Lung (tissue), 12 donors: Measurements from ENCODE around the gene DOCK2. TPM values are rescaled to one million over a fixed set of nuclear protein-coding genes. Genes with fewer than 3 reads are reported as not detected.

Experiments
- ATAC-seq: fragments of 200-7000 bp; cut with Tn5 transposase; one replicate; pipeline ENCODE4 v1.9.1; 2020; ENCODE audit warnings: moderate number of reproducible peaks; ENCODE audit not compliant: insufficient read depth, low FRiP score
- DNase-seq, 3 donors: peaks; one replicate each; pipeline ENCODE4 v3.0.0-alpha.2; 2013 to 2017
- H3K27ac ChIP-seq, 2 donors: one replicate each; pipeline ENCODE4 v1.5.1; 2013; ENCODE audit warnings: mild to moderate bottlenecking in 2 of 2, moderate library complexity in 2 of 2, control low read depth in 1 of 2, inconsistent platforms in 1 of 2, low read depth in 1 of 2, low read length in 1 of 2
- H3K27me3 ChIP-seq, 3 donors: one replicate each; pipeline ENCODE4 v1.5.1; 2013; ENCODE audit warnings: low read length in 2 of 3; ENCODE audit not compliant: control insufficient read depth in 3 of 3, insufficient read depth in 3 of 3
- H3K36me3 ChIP-seq, 4 donors: one replicate each; pipeline ENCODE4 v1.5.1; 2013; ENCODE audit warnings: low read length in 4 of 4, mild to moderate bottlenecking in 1 of 4, moderate library complexity in 1 of 4; ENCODE audit not compliant: control insufficient read depth in 4 of 4, insufficient read depth in 4 of 4
- H3K4me1 ChIP-seq, 5 donors: one replicate each; pipeline ENCODE4 v1.5.1; 2013; ENCODE audit warnings: low read length in 5 of 5, mild to moderate bottlenecking in 2 of 5, moderate library complexity in 1 of 5; ENCODE audit not compliant: control insufficient read depth in 5 of 5, insufficient read depth in 5 of 5
- H3K4me3 ChIP-seq: one replicate; pipeline ENCODE4 v1.5.1; 2013; ENCODE audit warnings: mild to moderate bottlenecking, control low read depth, moderate library complexity
- H3K9ac ChIP-seq, 2 donors: one replicate each; pipeline ENCODE4 v1.5.1; 2013; ENCODE audit warnings: low read length in 2 of 2, control low read depth in 1 of 2; ENCODE audit not compliant: insufficient read depth in 1 of 2
- H3K9me3 ChIP-seq, 4 donors: one replicate each; pipeline ENCODE4 v1.5.1; 2013; ENCODE audit warnings: low read length in 3 of 4, mild to moderate bottlenecking in 1 of 4, moderate library complexity in 1 of 4; ENCODE audit not compliant: control insufficient read depth in 4 of 4, insufficient read depth in 3 of 4
- CTCF ChIP-seq: IDR thresholded peaks from 2 replicates; pipeline ENCODE4 v1.5.1; 2012; ENCODE audit warnings: mild to moderate bottlenecking; ENCODE audit errors: control extremely low read depth, extremely low read depth
- WGBS, 2 donors: extraction: QIAGEN DNeasy Blood & Tissue Kit; methylation state at CpG; one replicate each; pipeline ENCODE4 v1.1.7; 2013; 5-methylcytosine and 5-hydroxymethylcytosine counted together
- polyA plus RNA-seq, 2 donors: library from polyadenylated mRNA; stranded (reverse); fragments of 200-250 nt; gene quantifications; one replicate each; pipeline ENCODE4 v1.2.1, GENCODE V29; 2013
- total RNA-seq, 2 donors: library from RNA; depleted of rRNA in 1 of 2; stranded (reverse); fragments of >200 nt in 1 of 2; gene quantifications; one replicate each; pipeline ENCODE4 v1.2.1, GENCODE V29; 2014 to 2021
- donor health status: control.
- donor health status: control.
- donor health status: Bipolar disorder and iron deficiency.
- donor health status: healthy.
- donor health status: DM: yes; HTN: yes; CAD: no.

DOCK2 gene
- total and polyA plus RNA-seq, 4 donors: 9.6 to 66.6 (median 43.4) TPM

- Histone ChIP-seq H3K9me3 (peaks cover 0 to 2% (median 0%) of the 10 kb centered on the region in 4 donors), H3K27me3 (no peaks in the 10 kb centered on the region), H3K27ac (no peak overlapping the region), H3K9ac (no peak overlapping the region), H3K4me3 (no peak overlapping the region), H3K4me1 (peaks cover 0 to 8% (median 0%) of the 10 kb centered on the region in 5 donors), H3K36me3 (peaks cover 0 to 5% (median 0%) of the 10 kb centered on the region in 4 donors)
- DNase-seq (no peak), ATAC-seq (no peak)
- no peak for TF ChIP-seq CTCF
- WGBS, 2 donors: 71 to 80% methylated on average over 1 of the region's 1 CpG
Observed at GRCh38 chr5:169864483-169864882, 227.4 kb downstream of the DOCK2 start.

- DNase-seq (no peak), ATAC-seq (no peak)
- Histone ChIP-seq H3K4me1 (peaks cover 0 to 4% (median 0%) of the 10 kb centered on the region in 5 donors), H3K27ac (no peak overlapping the region), H3K4me3 (no peak overlapping the region), H3K36me3 (peaks cover 0 to 5% (median 0%) of the 10 kb centered on the region in 4 donors), H3K9ac (no peak overlapping the region), H3K27me3 (no peaks in the 10 kb centered on the region), H3K9me3 (peaks cover 0 to 2% (median 0%) of the 10 kb centered on the region in 4 donors)
- WGBS, 2 donors: 94 to 95% methylated on average over 2 of the region's 2 CpGs
- TF ChIP-seq CTCF: no peak
Observed at GRCh38 chr5:169867347-169867746, 230.3 kb downstream of the DOCK2 start.

- H3K27me3 ChIP-seq: no peaks in the 10 kb centered on the region
- no peak overlapping the region for H3K4me3 ChIP-seq
- peaks cover 0 to 2% (median 0%) of the 10 kb centered on the region in 4 donors for H3K36me3 ChIP-seq
- TF ChIP-seq CTCF: no peak
- DNase-seq (no peak), ATAC-seq (no peak)
- no peak overlapping the region for H3K27ac ChIP-seq
- WGBS, 2 donors: 89 to 97% methylated on average over 3 of the region's 3 CpGs
- H3K9me3 ChIP-seq: peaks cover 0 to 2% (median 0%) of the 10 kb centered on the region in 4 donors
- H3K9ac ChIP-seq: no peak overlapping the region
- peaks cover 0 to 2% (median 0%) of the 10 kb centered on the region in 5 donors for H3K4me1 ChIP-seq
Observed at GRCh38 chr5:169869066-169869465, 232.0 kb downstream of the DOCK2 start.

GRCh38 chr5:169870211-169870610 lies 233.1 kb downstream of the DOCK2 start:
- ATAC-seq: no peak
- TF ChIP-seq CTCF: no peak
- WGBS, 2 donors: 79 to 93% methylated on average over 2 of the region's 2 CpGs

More at GRCh38 chr5:169870211-169870610, 233.1 kb downstream of the DOCK2 start:
- Histone ChIP-seq H3K9ac (no peak overlapping the region), H3K4me3 (no peak overlapping the region), H3K9me3 (peaks cover 0 to 2% (median 0%) of the 10 kb centered on the region in 4 donors), H3K27me3 (no peaks in the 10 kb centered on the region), H3K36me3 (peaks cover 0 to 2% (median 0%) of the 10 kb centered on the region in 4 donors), H3K4me1 (peaks cover 0 to 8% (median 2%) of the 10 kb centered on the region in 5 donors), H3K27ac (no peak overlapping the region)
- no peak for DNase-seq
